ENCODE measurements around the gene HRG. TPM values are rescaled to one million over a fixed set of nuclear protein-coding genes. Genes with fewer than 3 reads are reported as not detected.

HRG gene
- polyA plus RNA-seq, 1 experiment = not detected

DNA sequence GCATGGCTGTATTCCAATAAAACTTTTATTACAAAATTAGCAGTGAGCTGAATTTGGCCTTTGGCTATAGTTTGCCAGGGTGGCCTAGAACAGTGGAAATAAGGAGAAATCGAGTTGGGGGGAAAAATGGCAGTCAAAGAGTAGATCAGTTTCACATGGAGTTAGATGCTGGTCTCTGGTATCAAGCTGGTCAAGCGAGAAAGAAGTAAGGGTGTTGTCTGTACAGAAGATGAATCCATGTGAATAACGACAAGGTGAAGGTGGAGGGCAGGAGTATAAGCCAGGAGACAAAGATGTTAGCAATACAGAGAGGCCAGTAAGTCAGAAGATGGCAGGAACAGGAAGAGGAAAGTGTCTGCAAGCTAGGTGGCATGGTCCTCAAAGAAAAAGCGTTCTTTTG lies 41.2 kb upstream of the HRG start:
- Histone ChIP-seq H3K27ac (ENCODE audit: low read depth, low read length) (no peak overlapping the region), H3K4me3 (ENCODE audit: low read depth, low read length) (no peak overlapping the region), H3K9me3 (ENCODE audit: control insufficient read depth, insufficient read depth, low read length) (no peaks in the 10 kb centered on the region), H3K27me3 (ENCODE audit: control insufficient read depth, insufficient read depth, low read length) (peaks cover 3% of the 10 kb centered on the region)
- CTCF ChIA-PET = interaction anchor here (5.5 kb wide), 1 partner anchor 10 kb away, joined by 36 read pairs; no protein-coding TSS in a partner anchor
- TF ChIP-seq, protein P1, sequence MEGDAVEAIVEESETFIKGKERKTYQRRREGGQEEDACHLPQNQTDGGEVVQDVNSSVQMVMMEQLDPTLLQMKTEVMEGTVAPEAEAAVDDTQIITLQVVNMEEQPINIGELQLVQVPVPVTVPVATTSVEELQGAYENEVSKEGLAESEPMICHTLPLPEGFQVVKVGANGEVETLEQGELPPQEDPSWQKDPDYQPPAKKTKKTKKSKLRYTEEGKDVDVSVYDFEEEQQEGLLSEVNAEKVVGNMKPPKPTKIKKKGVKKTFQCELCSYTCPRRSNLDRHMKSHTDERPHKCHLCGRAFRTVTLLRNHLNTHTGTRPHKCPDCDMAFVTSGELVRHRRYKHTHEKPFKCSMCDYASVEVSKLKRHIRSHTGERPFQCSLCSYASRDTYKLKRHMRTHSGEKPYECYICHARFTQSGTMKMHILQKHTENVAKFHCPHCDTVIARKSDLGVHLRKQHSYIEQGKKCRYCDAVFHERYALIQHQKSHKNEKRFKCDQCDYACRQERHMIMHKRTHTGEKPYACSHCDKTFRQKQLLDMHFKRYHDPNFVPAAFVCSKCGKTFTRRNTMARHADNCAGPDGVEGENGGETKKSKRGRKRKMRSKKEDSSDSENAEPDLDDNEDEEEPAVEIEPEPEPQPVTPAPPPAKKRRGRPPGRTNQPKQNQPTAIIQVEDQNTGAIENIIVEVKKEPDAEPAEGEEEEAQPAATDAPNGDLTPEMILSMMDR (IDR thresholded peaks at IDR 0.05; ENCODE audit: low read depth, low read length) = no peak
- DNase-seq (ENCODE audit: low read depth, low spot score) = no peak
- POLR2A ChIA-PET = no interaction called here

DNA sequence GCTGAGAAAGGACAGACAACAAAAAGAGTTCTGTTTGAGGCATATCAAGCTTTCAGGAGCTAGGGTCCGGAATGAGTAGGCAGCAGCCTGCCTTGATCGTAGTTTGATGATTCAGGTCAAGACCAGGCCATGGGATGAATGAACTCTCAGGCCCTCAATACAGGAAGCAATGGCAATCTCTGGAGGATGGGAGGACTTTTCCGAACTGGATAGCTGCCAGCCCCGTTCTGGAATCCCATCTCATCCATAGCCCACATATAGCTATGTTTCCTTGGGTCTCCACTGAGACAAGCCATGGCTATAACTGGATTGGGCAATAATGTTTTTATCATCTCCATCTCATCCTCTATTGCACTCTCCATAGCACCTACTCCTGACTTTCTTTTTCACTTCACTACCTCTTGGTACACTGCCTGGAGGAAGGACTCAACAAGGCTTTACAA lies 40.2 kb upstream of the HRG start:
- H3K27ac ChIP-seq (ENCODE audit: low read depth, low read length) = no peak overlapping the region
- peaks cover 3% of the 10 kb centered on the region for H3K27me3 ChIP-seq (ENCODE audit: control insufficient read depth, insufficient read depth, low read length)
- ChIA-PET POLR2A (no interaction called here), CTCF (interaction anchor here (2.0 to 5.5 kb wide), 2 partner anchors 8 to 11 kb away, joined by 16 to 36 read pairs; no protein-coding TSS in a partner anchor)
- DNase-seq (ENCODE audit: low read depth, low spot score) = no peak
- no peak overlapping the region for H3K4me3 ChIP-seq (ENCODE audit: low read depth, low read length)
- H3K9me3 ChIP-seq (ENCODE audit: control insufficient read depth, insufficient read depth, low read length) = no peaks in the 10 kb centered on the region
- TF ChIP-seq, protein P1 (IDR thresholded peaks at IDR 0.05; ENCODE audit: low read depth, low read length) = no peak

DNA sequence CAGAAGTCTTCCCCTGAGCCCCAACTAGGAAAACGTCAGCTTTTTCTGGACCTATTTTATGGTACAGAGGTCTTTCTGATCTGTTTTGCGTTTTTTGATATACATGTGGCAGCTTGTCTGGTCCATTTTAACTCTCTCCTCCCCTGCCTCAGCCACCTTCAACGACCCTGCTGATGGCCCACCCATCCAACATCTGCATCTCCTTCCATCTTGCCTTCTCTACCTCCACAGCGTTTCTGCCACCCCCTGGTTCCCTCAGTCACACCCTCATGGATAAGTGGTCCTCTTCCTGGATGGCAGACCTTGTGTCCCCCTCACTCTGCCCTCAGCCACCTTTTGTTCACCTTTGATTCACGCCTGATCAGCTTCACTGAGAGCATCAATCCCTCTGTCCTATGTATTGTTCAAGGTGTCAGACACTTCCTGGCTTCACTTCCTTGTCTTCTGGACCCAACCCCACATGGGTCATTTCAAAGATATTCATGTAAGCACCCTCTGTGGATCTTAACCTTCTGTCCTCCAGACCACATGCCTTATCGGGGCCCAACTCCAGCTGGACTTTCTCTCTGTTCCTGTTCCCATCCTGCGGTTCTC lies 39.5 kb upstream of the HRG start:
- Histone ChIP-seq H3K27ac (ENCODE audit: low read depth, low read length) (no peak overlapping the region), H3K4me3 (ENCODE audit: low read depth, low read length) (no peak overlapping the region), H3K27me3 (ENCODE audit: control insufficient read depth, insufficient read depth, low read length) (peaks cover 3% of the 10 kb centered on the region), H3K9me3 (ENCODE audit: control insufficient read depth, insufficient read depth, low read length) (no peaks in the 10 kb centered on the region)
- DNase-seq (ENCODE audit: low read depth, low spot score) = no peak
- TF ChIP-seq, protein P1 (IDR thresholded peaks at IDR 0.05; ENCODE audit: low read depth, low read length) = no peak
- POLR2A ChIA-PET = no interaction called here
- CTCF ChIA-PET = interaction anchor here (2.0 to 5.5 kb wide), 2 partner anchors 9 to 12 kb away, joined by 16 to 36 read pairs; no protein-coding TSS in a partner anchor

DNA sequence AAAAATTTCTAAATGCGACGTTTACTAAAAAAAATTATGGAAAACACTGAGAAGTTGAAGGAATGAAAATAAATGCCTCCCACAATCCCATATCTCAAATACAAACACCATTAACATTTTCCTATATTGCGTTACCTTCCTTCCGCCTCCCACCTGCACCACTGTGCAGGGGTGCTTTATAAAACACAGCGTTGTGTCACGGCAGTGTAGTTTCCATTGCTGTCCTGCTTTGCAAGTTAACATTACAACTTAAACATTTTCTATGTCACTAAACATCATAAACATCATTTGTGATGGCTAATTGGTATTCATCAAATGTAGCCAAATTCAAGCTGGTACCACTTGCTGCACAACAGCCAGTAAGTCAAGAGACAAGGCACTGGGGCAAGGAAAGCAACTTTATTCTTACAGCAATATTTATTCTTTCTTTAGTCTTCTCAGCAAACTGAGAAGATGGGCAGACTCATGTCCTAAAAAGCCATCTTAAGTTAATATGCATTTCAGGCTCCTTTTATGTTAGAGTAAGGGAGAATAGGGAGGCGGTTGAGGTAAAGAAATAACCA lies 37.9 kb upstream of the HRG start:
- Histone ChIP-seq H3K27me3 (ENCODE audit: control insufficient read depth, insufficient read depth, low read length) (peaks cover 3% of the 10 kb centered on the region), H3K27ac (ENCODE audit: low read depth, low read length) (no peak overlapping the region), H3K4me3 (ENCODE audit: low read depth, low read length) (no peak overlapping the region), H3K9me3 (ENCODE audit: control insufficient read depth, insufficient read depth, low read length) (no peaks in the 10 kb centered on the region)
- no peak for DNase-seq (ENCODE audit: low read depth, low spot score)
- CTCF ChIA-PET = interaction anchor here (5.5 kb wide), 1 partner anchor 13 kb away, joined by 36 read pairs; no protein-coding TSS in a partner anchor
- TF ChIP-seq, protein P1 (IDR thresholded peaks at IDR 0.05; ENCODE audit: low read depth, low read length) = no peak
- POLR2A ChIA-PET = no interaction called here

DNA sequence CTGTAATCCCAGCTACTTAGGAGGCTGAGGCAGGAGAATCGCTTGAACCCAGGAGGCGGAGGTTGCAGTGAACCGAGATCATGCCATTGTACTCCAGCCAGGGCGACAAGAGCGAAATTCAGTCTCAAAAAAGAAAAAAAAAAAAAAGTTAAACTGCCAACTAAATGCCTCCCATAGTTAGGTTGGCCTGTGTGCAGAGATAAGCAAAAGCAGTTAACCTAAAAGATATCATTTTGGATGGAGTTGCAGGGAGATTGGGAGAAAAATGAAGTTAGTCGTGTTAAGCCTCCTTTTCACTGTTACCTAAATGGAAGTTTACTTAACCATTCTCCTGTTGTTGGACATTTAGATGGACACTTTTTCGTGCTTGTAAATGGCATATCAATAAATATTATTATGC lies 37.1 kb upstream of the HRG start:
- Histone ChIP-seq H3K9me3 (ENCODE audit: control insufficient read depth, insufficient read depth, low read length) (no peaks in the 10 kb centered on the region), H3K27ac (ENCODE audit: low read depth, low read length) (no peak overlapping the region), H3K27me3 (ENCODE audit: control insufficient read depth, insufficient read depth, low read length) (peaks cover 3% of the 10 kb centered on the region), H3K4me3 (ENCODE audit: low read depth, low read length) (no peak overlapping the region)
- ChIA-PET POLR2A (no interaction called here), CTCF (interaction anchor here (5.1 kb wide), 1 partner anchor 13 kb away, joined by 43 read pairs; no protein-coding TSS in a partner anchor)
- DNase-seq (ENCODE audit: low read depth, low spot score) = no peak
- TF ChIP-seq, protein P1 (IDR thresholded peaks at IDR 0.05; ENCODE audit: low read depth, low read length) = no peak

Measured in AG04450 (cell line).